CD8-positive, alpha-beta memory T cell (primary cell): ENCODE data around the gene TOMM6. TPM values are rescaled to one million over a fixed set of nuclear protein-coding genes. Genes with fewer than 3 reads are reported as not detected.

Source experiments
- CTCF ChIA-PET: fragments of 350-600 bp; sonication (Branson Sonifier 250); formaldehyde crosslinking; loops from one replicate; lab custom pipeline; 2021; ENCODE audit warnings: antibody characterized with exemption; lab: Charles Lee
- POLR2A ChIA-PET: fragments of 350-600 bp; sonication (Branson Sonifier 250); formaldehyde crosslinking; loops from one replicate; lab custom pipeline; 2021; ENCODE audit warnings: antibody characterized with exemption; lab: Charles Lee
- DNase-seq, 5 donors: peaks; one replicate each; pipeline versions ENCODE4 v3.0.0 to v3.0.0-alpha.2; 2020 to 2022; ENCODE audit warnings: mixed read lengths in 1 of 5
- H3K27ac ChIP-seq: one replicate; pipeline ENCODE4 v1.7.0; 2013; ENCODE audit warnings: low read depth, mild to moderate bottlenecking, low read length, moderate library complexity
- H3K27me3 ChIP-seq: 2 replicates; pipeline ENCODE4 v1.7.0; 2013; ENCODE audit warnings: low read length, mild to moderate bottlenecking; ENCODE audit not compliant: insufficient read depth, poor library complexity, severe bottlenecking
- H3K36me3 ChIP-seq: 2 replicates; pipeline ENCODE4 v1.7.0; 2013; ENCODE audit warnings: mild to moderate bottlenecking, low read length, moderate library complexity; ENCODE audit not compliant: insufficient read depth
- H3K4me1 ChIP-seq: 2 replicates; pipeline ENCODE4 v1.7.0; 2013; ENCODE audit warnings: mild to moderate bottlenecking, low read length, moderate library complexity; ENCODE audit not compliant: insufficient read depth
- H3K4me3 ChIP-seq: 2 replicates; pipeline ENCODE4 v1.7.0; 2013; ENCODE audit warnings: mild to moderate bottlenecking, low read length
- H3K9me3 ChIP-seq: 2 replicates; pipeline ENCODE4 v1.7.0; 2013; ENCODE audit warnings: mild to moderate bottlenecking, low read length
- H3K27ac Mint-ChIP-seq, 8 donors: one replicate each; pipeline ENCODE4 v1.8.0; 2020 to 2021; ENCODE audit warnings: mixed read lengths in 8 of 8, mild to moderate bottlenecking in 6 of 8, inconsistent platforms in 3 of 8, moderate library complexity in 3 of 8
- H3K27me3 Mint-ChIP-seq, 2 donors: one replicate each; pipeline ENCODE4 v1.8.0; 2020 to 2021; ENCODE audit warnings: mixed read lengths in 2 of 2, mild to moderate bottlenecking in 1 of 2, moderate library complexity in 1 of 2
- H3K36me3 Mint-ChIP-seq, 3 donors: one replicate each; pipeline ENCODE4 v1.8.0; 2020 to 2021; ENCODE audit warnings: mixed read lengths in 3 of 3, inconsistent platforms in 1 of 3, mild to moderate bottlenecking in 1 of 3
- H3K4me1 Mint-ChIP-seq, 3 donors: one replicate each; pipeline ENCODE4 v1.8.0; 2020 to 2021; ENCODE audit warnings: mixed read lengths in 3 of 3, inconsistent platforms in 1 of 3, mild to moderate bottlenecking in 1 of 3
- H3K4me3 Mint-ChIP-seq, 7 donors: one replicate each; pipeline ENCODE4 v1.8.0; 2020 to 2021; ENCODE audit warnings: mixed read lengths in 7 of 7, mild to moderate bottlenecking in 6 of 7, moderate library complexity in 4 of 7, inconsistent platforms in 2 of 7
- H3K9me3 Mint-ChIP-seq, 5 donors: one replicate each; pipeline ENCODE4 v1.8.0; 2020 to 2022; ENCODE audit warnings: mixed read lengths in 5 of 5, mild to moderate bottlenecking in 3 of 5, moderate library complexity in 2 of 5, inconsistent platforms in 1 of 5
- polyA plus RNA-seq: library from polyadenylated mRNA; unstranded; fragments of 300-500 nt; fragmentation: Illumina TruSeq; gene quantifications from one replicate; pipeline ENCODE4 v1.2.3, GENCODE V29; 2021
- total RNA-seq, 2 experiments: library from RNA; stranded (reverse); gene quantifications; one replicate each; pipeline ENCODE4 v1.2.3, GENCODE V29; 2021

Gene TOMM6
- total RNA-seq (100 to 1,000 TPM; 399 to 414 TPM), polyA plus RNA-seq (376 TPM)

DNA sequence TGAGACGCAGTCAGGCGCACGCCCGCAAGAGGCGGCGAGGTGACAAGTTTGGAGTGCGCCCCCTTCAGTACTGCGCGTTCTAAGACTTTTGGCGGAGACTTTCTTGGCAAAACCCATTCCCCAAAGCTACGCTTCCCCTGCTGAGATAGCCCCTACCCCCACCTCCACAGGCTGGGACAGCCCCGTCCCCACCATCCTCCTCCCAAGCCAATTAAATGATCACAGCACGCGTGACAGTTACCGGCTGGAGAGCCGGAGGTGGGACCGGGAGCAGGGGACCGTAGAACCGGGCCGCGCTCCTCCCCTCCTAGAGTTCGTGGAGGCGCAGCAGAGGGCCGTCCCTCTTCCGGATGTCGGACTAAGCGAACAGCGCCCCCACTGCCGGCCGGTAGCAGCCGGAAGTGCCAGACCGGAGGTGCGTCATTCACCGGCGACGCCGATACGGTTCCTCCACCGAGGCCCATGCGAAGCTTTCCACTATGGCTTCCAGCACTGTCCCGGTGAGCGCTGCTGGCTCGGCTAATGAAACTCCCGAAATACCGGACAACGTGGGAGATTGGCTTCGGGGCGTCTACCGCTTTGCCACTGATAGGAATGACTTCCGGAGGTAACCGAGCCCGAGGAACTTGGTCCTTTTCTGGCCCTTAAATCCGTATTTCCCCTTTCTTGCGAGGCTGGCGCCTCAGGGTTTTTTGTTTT, at the start of gene TOMM6:
TSS of gene TOMM6 (plus strand) at position 476 of the 699 bp plus-strand sequence. CDS start at position 480, 4 bp downstream.
- Mint-ChIP-seq H3K27me3 (no peaks in the 10 kb centered on the region), H3K36me3 (peaks cover 0 to 44% (median 13%) of the 10 kb centered on the region in 3 donors), H3K4me3 (peak within 1 kb of the TSS; percentile 94 to 97 (median 96)), H3K9me3 (no peaks in the 10 kb centered on the region), H3K4me1 (peaks cover 9 to 32% (median 21%) of the 10 kb centered on the region in 3 donors), H3K27ac (peak within 1 kb of the TSS; percentile 94 to 99 (median 98))
- no peaks in the 10 kb centered on the region for H3K27me3 ChIP-seq
- CTCF ChIA-PET, result interaction anchor here (0.6 to 11.2 kb wide), 31 partner anchors 9 to 760 kb away, joined by 3 to 175 read pairs (median 4); partner anchors contain the start of genes BYSL, MED20, TAF8 and TFEB
- H3K36me3 ChIP-seq, result peaks cover 29% of the 10 kb centered on the region
- peak within 1 kb of the TSS; percentile 97 for H3K27ac ChIP-seq
- peak within 1 kb of the TSS; percentile 100 for H3K4me3 ChIP-seq
- peak; percentile 92 to 96 (median 93) for DNase-seq
- POLR2A ChIA-PET, result interaction anchor here (0.5 to 2.5 kb wide), 13 partner anchors 10 to 1268 kb away, joined by 3 to 29 read pairs (median 4); partner anchors contain the start of genes BYSL, CNPY3, MED20 and TAF8
- H3K9me3 ChIP-seq, result no peaks in the 10 kb centered on the region
- peaks cover 7% of the 10 kb centered on the region for H3K4me1 ChIP-seq

GRCh38 chr6:41739041-41739440, 48.5 kb upstream of the TOMM6 start:
- H3K27me3 Mint-ChIP-seq, result peaks cover 0 to 1% of the 10 kb centered on the region in 2 donors
- no peak overlapping the region for H3K4me3 ChIP-seq

GRCh38 chr6:41740366-41741162, 46.9 kb upstream of the TOMM6 start:
- no peak for DNase-seq
- no peak overlapping the region for H3K4me3 ChIP-seq
- H3K9me3 Mint-ChIP-seq, result peaks cover 0 to 2% (median 0%) of the 10 kb centered on the region in 5 donors
- CTCF ChIA-PET, result no interaction called here
- no peak overlapping the region for H3K4me3 Mint-ChIP-seq
- H3K36me3 ChIP-seq, result no peaks in the 10 kb centered on the region
- no peaks in the 10 kb centered on the region for H3K36me3 Mint-ChIP-seq
- H3K4me1 Mint-ChIP-seq, result peaks cover 0 to 3% (median 3%) of the 10 kb centered on the region in 3 donors
- no peak overlapping the region for H3K27ac ChIP-seq
- peaks cover 5% of the 10 kb centered on the region for H3K4me1 ChIP-seq
- POLR2A ChIA-PET, result no interaction called here
- H3K27me3 ChIP-seq, result no peaks in the 10 kb centered on the region
- H3K27me3 Mint-ChIP-seq, result peaks cover 0 to 3% of the 10 kb centered on the region in 2 donors
- no peaks in the 10 kb centered on the region for H3K9me3 ChIP-seq
- no peak overlapping the region for H3K27ac Mint-ChIP-seq

More at GRCh38 chr6:41739041-41739440, 48.5 kb upstream of the TOMM6 start:
- H3K36me3 Mint-ChIP-seq, result peaks cover 0 to 1% (median 0%) of the 10 kb centered on the region in 3 donors
- H3K27ac Mint-ChIP-seq, result peak overlapping the region in 1 of 8 donors; percentile 39
- Histone ChIP-seq H3K4me1 (peaks cover 5% of the 10 kb centered on the region), H3K9me3 (no peaks in the 10 kb centered on the region), H3K27ac (no peak overlapping the region), H3K36me3 (no peaks in the 10 kb centered on the region), H3K27me3 (no peaks in the 10 kb centered on the region)
- CTCF ChIA-PET, result no interaction called here
- H3K9me3 Mint-ChIP-seq, result peaks cover 0 to 2% (median 0%) of the 10 kb centered on the region in 5 donors
- H3K4me3 Mint-ChIP-seq, result no peak overlapping the region
- no peak for DNase-seq
- POLR2A ChIA-PET, result no interaction called here
- H3K4me1 Mint-ChIP-seq, result peaks cover 0 to 4% (median 3%) of the 10 kb centered on the region in 3 donors

- H3K27me3 Mint-ChIP-seq, result peaks cover under 1 to 3% of the 10 kb centered on the region in 2 donors
- DNase-seq, result no peak
- H3K36me3 Mint-ChIP-seq, result no peaks in the 10 kb centered on the region
- H3K27ac ChIP-seq, result no peak overlapping the region
- no peaks in the 10 kb centered on the region for H3K36me3 ChIP-seq
- POLR2A ChIA-PET, result no interaction called here
- CTCF ChIA-PET, result no interaction called here
- peaks cover 0 to 2% (median 0%) of the 10 kb centered on the region in 5 donors for H3K9me3 Mint-ChIP-seq
- H3K4me1 ChIP-seq, result no peaks in the 10 kb centered on the region
- H3K4me3 Mint-ChIP-seq, result no peak overlapping the region
- no peaks in the 10 kb centered on the region for H3K27me3 ChIP-seq
- peak overlapping the region in 1 of 8 donors; percentile 40 for H3K27ac Mint-ChIP-seq
- H3K9me3 ChIP-seq, result no peaks in the 10 kb centered on the region
- no peaks in the 10 kb centered on the region for H3K4me1 Mint-ChIP-seq
- no peak overlapping the region for H3K4me3 ChIP-seq
These were observed 45.6 kb upstream of the TOMM6 start for GRCh38 chr6:41741625-41742490.

DNA sequence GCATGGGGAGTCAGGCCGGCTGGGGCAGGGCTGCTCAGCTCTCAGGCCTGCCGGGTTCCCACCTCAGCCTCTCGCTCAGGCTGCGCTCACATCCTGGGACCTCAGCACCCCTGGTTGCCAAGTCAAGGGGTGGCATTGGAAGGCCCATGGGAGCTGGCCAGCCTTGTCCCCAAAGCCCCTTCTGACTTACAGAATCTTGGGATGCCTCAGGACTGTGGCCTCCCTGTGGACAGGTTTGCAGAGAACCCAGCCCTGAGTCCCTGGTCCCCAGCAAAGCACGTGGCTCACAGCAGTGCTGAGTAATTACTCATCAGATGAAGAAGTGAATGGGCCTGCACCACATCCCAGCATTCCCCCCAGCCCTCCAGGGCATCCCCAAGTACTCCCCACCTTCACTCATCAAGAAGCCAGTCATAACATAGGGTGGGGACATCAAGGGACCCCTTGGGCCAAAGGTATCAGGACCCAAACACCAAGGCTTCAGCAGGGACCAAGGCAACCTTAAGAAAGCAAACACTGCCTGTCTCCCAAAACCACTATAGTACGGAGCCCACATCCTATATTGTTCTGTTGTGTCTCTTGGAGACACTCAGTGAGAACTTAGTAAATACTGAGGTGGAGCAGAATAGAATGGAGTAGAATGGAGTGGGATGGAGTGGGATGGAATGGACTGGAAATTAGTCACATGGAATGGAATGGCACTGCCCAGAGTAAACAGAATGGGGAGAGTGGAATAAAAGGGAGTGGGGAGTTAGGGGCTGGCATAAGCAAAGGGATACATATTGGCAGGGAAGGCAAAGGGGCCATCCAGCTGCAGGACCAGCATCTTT, 43.9 kb upstream of the TOMM6 start:
- peaks cover 0 to 2% (median 0%) of the 10 kb centered on the region in 5 donors for H3K9me3 Mint-ChIP-seq
- H3K27ac ChIP-seq, result no peak overlapping the region
- H3K4me1 ChIP-seq, result no peaks in the 10 kb centered on the region
- ChIA-PET CTCF (no interaction called here), POLR2A (no interaction called here)
- H3K36me3 Mint-ChIP-seq, result no peaks in the 10 kb centered on the region
- no peak overlapping the region for H3K4me3 ChIP-seq
- DNase-seq, result no peak
- H3K27ac Mint-ChIP-seq, result peak overlapping the region in 1 of 8 donors; percentile 14
- H3K27me3 ChIP-seq, result no peaks in the 10 kb centered on the region
- H3K4me1 Mint-ChIP-seq, result no peaks in the 10 kb centered on the region
- H3K9me3 ChIP-seq, result no peaks in the 10 kb centered on the region
- no peaks in the 10 kb centered on the region for H3K36me3 ChIP-seq
- H3K4me3 Mint-ChIP-seq, result no peak overlapping the region
- H3K27me3 Mint-ChIP-seq, result peaks cover 5 to 7% of the 10 kb centered on the region in 2 donors

- CTCF ChIA-PET, result no interaction called here
- Mint-ChIP-seq H3K27me3 (peaks cover 5 to 7% of the 10 kb centered on the region in 2 donors), H3K9me3 (peaks cover 0 to 2% (median 0%) of the 10 kb centered on the region in 5 donors), H3K36me3 (no peaks in the 10 kb centered on the region), H3K4me1 (no peaks in the 10 kb centered on the region), H3K4me3 (peak overlapping the region in 1 of 7 donors; percentile 21), H3K27ac (no peak overlapping the region)
- no peaks in the 10 kb centered on the region for H3K4me1 ChIP-seq
- POLR2A ChIA-PET, result no interaction called here
- no peak overlapping the region for H3K4me3 ChIP-seq
- no peak for DNase-seq
- no peaks in the 10 kb centered on the region for H3K36me3 ChIP-seq
- no peaks in the 10 kb centered on the region for H3K27me3 ChIP-seq
- no peak overlapping the region for H3K27ac ChIP-seq
- no peaks in the 10 kb centered on the region for H3K9me3 ChIP-seq
These were observed 43.2 kb upstream of the TOMM6 start for GRCh38 chr6:41744236-41744787.

- Mint-ChIP-seq H3K4me3 (no peak overlapping the region), H3K36me3 (no peaks in the 10 kb centered on the region), H3K4me1 (no peaks in the 10 kb centered on the region), H3K27me3 (peaks cover 6 to 13% of the 10 kb centered on the region in 2 donors), H3K27ac (no peak overlapping the region), H3K9me3 (peaks cover 0 to 2% (median 0%) of the 10 kb centered on the region in 5 donors)
- no peaks in the 10 kb centered on the region for H3K9me3 ChIP-seq
- no peak overlapping the region for H3K4me3 ChIP-seq
- H3K4me1 ChIP-seq, result no peaks in the 10 kb centered on the region
- ChIA-PET POLR2A (interaction anchor here (0.6 kb wide), 1 partner anchor 412 kb away, joined by 3 read pairs; no protein-coding TSS in a partner anchor), CTCF (no interaction called here)
- DNase-seq, result no peak
- H3K27me3 ChIP-seq, result no peaks in the 10 kb centered on the region
- no peak overlapping the region for H3K27ac ChIP-seq
- no peaks in the 10 kb centered on the region for H3K36me3 ChIP-seq
These were observed 41.4 kb upstream of the TOMM6 start for GRCh38 chr6:41746107-41746506.
